Measurements from ENCODE around the gene TTC4.
A peak's percentile ranks its signal among the peaks of the same experiment; 100 is the strongest.
"Not testable (repeated sequence)": the region's sequence is repeated elsewhere in the genome, so short reads cannot be mapped to it uniquely, and the experiment has no call there.

TTC4 gene

GRCh38 chr1:54751426-54751825 is 35.8 kb downstream of the TTC4 start:
- DNase-seq: no peak

- no peak for DNase-seq
Measured at GRCh38 chr1:54754045-54754444, 38.4 kb downstream of the TTC4 start.

GRCh38 chr1:54754486-54755285 is 39.0 kb downstream of the TTC4 start:
- no peak for DNase-seq

- no peak for DNase-seq
Measured at GRCh38 chr1:54757833-54758232, 42.2 kb downstream of the TTC4 start.

- DNase-seq: no peak
Measured at GRCh38 chr1:54758678-54759348, 43.2 kb downstream of the TTC4 start.

GRCh38 chr1:54763816-54764132 is 48.1 kb downstream of the TTC4 start:
- no peak for DNase-seq

GRCh38 chr1:54764133-54764921 is 48.7 kb downstream of the TTC4 start, which contains the start of gene PARS2:
Gene PARS2, minus strand, starts transcription at chr1:54764523. Its CDS starts 5,362 bp downstream, at chr1:54759161.
- peak; percentile 99 for DNase-seq

- DNase-seq: no peak
Measured at GRCh38 chr1:54764922-54765561, 49.4 kb downstream of the TTC4 start.

GRCh38 chr1:54766726-54767125 is 51.1 kb downstream of the TTC4 start:
- no peak for DNase-seq

GRCh38 chr1:54767526-54767925 is 51.9 kb downstream of the TTC4 start:
- DNase-seq: no peak

GRCh38 chr1:54768093-54768492 is 52.4 kb downstream of the TTC4 start:
- no peak for DNase-seq

GRCh38 chr1:54772951-54773350 is 57.3 kb downstream of the TTC4 start:
- no peak for DNase-seq

GRCh38 chr1:54774820-54775498 is 59.3 kb downstream of the TTC4 start:
- DNase-seq: no peak

- DNase-seq: not testable (repeated sequence)
Measured at GRCh38 chr1:54775828-54776721, 60.4 kb downstream of the TTC4 start.

GRCh38 chr1:54777011-54777410 is 61.4 kb downstream of the TTC4 start:
- no peak for DNase-seq

- DNase-seq: no peak
Measured at GRCh38 chr1:54777431-54777830, 61.8 kb downstream of the TTC4 start.

GRCh38 chr1:54781023-54781723 is 65.5 kb downstream of the TTC4 start:
- no peak for DNase-seq

GRCh38 chr1:54782156-54782555 is 66.5 kb downstream of the TTC4 start:
- DNase-seq: no peak

GRCh38 chr1:54782588-54782987 is 66.9 kb downstream of the TTC4 start:
- no peak for DNase-seq

GRCh38 chr1:54784066-54784465 is 68.4 kb downstream of the TTC4 start:
- DNase-seq: no peak

- DNase-seq: no peak
Measured at GRCh38 chr1:54786778-54787177, 71.1 kb downstream of the TTC4 start.

Measured in NCI-H526 treated with DMSO at 0.1 percent for 48 hours (cell line).